Stomach (tissue), 4 donors: ENCODE measurements around the gene MARCKS.

Experiments used
- POLR2AphosphoS5 ChIP-seq, 3 donors: sonication (generic); formaldehyde crosslinking; IDR thresholded peaks; one replicate each; pipeline ENCODE4 v1.6.1; 2016; ENCODE audit warnings: antibody characterized with exemption in 3 of 3
- TF ChIP-seq, protein P1 (sequence below), 7 experiments: fragments of 450-650 bp in 4 of 7; fragments of 200-600 bp in 3 of 7; sonication (generic) in 3 of 7; IDR thresholded peaks; one replicate each; pipeline ENCODE4 v1.5.1; 2016 to 2019; ENCODE audit warnings: antibody characterized with exemption in 7 of 7, control low read depth in 2 of 7, mild to moderate bottlenecking in 1 of 7

DNA sequence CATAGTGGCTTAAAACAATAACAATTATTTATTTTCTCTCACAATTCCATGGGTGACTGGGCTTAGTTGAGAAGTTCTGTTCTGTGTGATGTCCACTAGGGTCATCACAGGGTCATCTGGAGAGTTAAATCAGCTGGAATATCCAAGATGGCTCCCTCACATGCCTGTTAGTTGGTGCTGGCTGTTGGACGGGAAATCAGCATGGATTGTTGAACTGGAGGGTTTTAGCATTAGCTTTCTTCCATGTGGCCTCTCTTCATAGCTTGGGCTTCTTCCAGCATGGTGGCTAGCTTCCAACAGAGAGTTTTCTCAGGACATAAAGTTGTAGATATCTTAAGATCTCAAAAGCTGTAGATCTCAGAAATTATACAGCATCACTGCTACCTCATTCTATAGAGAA is 19.6 kb downstream of the MARCKS start:
- no peak for TF ChIP-seq POLR2AphosphoS5 (IDR thresholded peaks at IDR 0.05)
- TF ChIP-seq, protein P1, sequence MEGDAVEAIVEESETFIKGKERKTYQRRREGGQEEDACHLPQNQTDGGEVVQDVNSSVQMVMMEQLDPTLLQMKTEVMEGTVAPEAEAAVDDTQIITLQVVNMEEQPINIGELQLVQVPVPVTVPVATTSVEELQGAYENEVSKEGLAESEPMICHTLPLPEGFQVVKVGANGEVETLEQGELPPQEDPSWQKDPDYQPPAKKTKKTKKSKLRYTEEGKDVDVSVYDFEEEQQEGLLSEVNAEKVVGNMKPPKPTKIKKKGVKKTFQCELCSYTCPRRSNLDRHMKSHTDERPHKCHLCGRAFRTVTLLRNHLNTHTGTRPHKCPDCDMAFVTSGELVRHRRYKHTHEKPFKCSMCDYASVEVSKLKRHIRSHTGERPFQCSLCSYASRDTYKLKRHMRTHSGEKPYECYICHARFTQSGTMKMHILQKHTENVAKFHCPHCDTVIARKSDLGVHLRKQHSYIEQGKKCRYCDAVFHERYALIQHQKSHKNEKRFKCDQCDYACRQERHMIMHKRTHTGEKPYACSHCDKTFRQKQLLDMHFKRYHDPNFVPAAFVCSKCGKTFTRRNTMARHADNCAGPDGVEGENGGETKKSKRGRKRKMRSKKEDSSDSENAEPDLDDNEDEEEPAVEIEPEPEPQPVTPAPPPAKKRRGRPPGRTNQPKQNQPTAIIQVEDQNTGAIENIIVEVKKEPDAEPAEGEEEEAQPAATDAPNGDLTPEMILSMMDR (IDR thresholded peaks at IDR 0.05), result no peak
